Non-pigmented ciliary epithelial cell (primary cell): ENCODE measurements around the gene PKM.

Experiments used
- DNase-seq: peaks from one replicate; pipeline ENCODE4 v3.0.0-alpha.2; 2010; ENCODE audit warnings: low read depth

Gene PKM

GRCh38 chr15:72235298-72235697, 4.3 kb upstream of the PKM start:
- DNase-seq = no peak

- no peak for DNase-seq
These were observed 2.8 kb upstream of the PKM start for GRCh38 chr15:72233769-72234168.

- peak; percentile 72 for DNase-seq
These were observed 966 bp upstream of the PKM start for GRCh38 chr15:72231833-72232478.

GRCh38 chr15:72230197-72231065, 559 bp downstream of the PKM start:
- DNase-seq = peak; percentile 59

- no peak for DNase-seq
These were observed 1.1 kb downstream of the PKM start for GRCh38 chr15:72229947-72230196.

GRCh38 chr15:72229076-72229946, 1.7 kb downstream of the PKM start:
- no peak for DNase-seq

GRCh38 chr15:72227720-72228119, 3.3 kb downstream of the PKM start:
- DNase-seq = no peak

- peak; percentile 65 for DNase-seq
These were observed 3.8 kb downstream of the PKM start for GRCh38 chr15:72227192-72227586.

- no peak for DNase-seq
These were observed 7.7 kb downstream of the PKM start for GRCh38 chr15:72223278-72223677.

GRCh38 chr15:72222393-72222792, 8.6 kb downstream of the PKM start:
- DNase-seq = no peak

GRCh38 chr15:72220687-72221086, 10.3 kb downstream of the PKM start:
- DNase-seq = no peak

- DNase-seq = no peak
These were observed 13.8 kb downstream of the PKM start for GRCh38 chr15:72217216-72217615.

GRCh38 chr15:72216079-72216478, 14.9 kb downstream of the PKM start:
- DNase-seq = no peak

GRCh38 chr15:72207558-72208085, 23.4 kb downstream of the PKM start:
- DNase-seq = no peak

GRCh38 chr15:72206677-72207000, 24.4 kb downstream of the PKM start:
- DNase-seq = no peak

GRCh38 chr15:72205896-72206676, 24.9 kb downstream of the PKM start:
- no peak for DNase-seq

GRCh38 chr15:72205273-72205672, 25.7 kb downstream of the PKM start:
- no peak for DNase-seq

GRCh38 chr15:72203507-72203837, 27.5 kb downstream of the PKM start:
- DNase-seq = peak; percentile 37

- no peak for DNase-seq
These were observed 28.0 kb downstream of the PKM start for GRCh38 chr15:72202801-72203506.

- DNase-seq = no peak
These were observed 28.7 kb downstream of the PKM start for GRCh38 chr15:72202302-72202701.

- no peak for DNase-seq
These were observed 29.5 kb downstream of the PKM start for GRCh38 chr15:72201391-72201921.
